ENCODE results near the gene KIAA1191.

KIAA1191 gene

GRCh38 chr5:176365351-176366231 lies 4.0 kb upstream of the KIAA1191 start, which contains the start of gene ARL10:
Gene ARL10, plus strand, starts transcription at chr5:176365487. Its CDS starts 77 bp downstream, at chr5:176365564.
- peak; percentile 50 for DNase-seq (ENCODE audit: low read depth)

GRCh38 chr5:176364765-176365350 lies 3.3 kb upstream of the KIAA1191 start:
- DNase-seq (ENCODE audit: low read depth): no peak

- DNase-seq (ENCODE audit: low read depth): no peak
Measured at GRCh38 chr5:176362233-176362490, 598 bp upstream of the KIAA1191 start.

GRCh38 chr5:176360894-176361436 lies 599 bp downstream of the KIAA1191 start:
- DNase-seq (ENCODE audit: low read depth): no peak

GRCh38 chr5:176359658-176360057 lies 1.9 kb downstream of the KIAA1191 start:
- DNase-seq (ENCODE audit: low read depth): no peak

- no peak for DNase-seq (ENCODE audit: low read depth)
Measured at GRCh38 chr5:176356179-176356566, 5.4 kb downstream of the KIAA1191 start.

- no peak for DNase-seq (ENCODE audit: low read depth)
Measured at GRCh38 chr5:176355400-176356178, 6.0 kb downstream of the KIAA1191 start.

GRCh38 chr5:176353533-176353932 lies 8.0 kb downstream of the KIAA1191 start:
- DNase-seq (ENCODE audit: low read depth): no peak

GRCh38 chr5:176352116-176352878 lies 9.3 kb downstream of the KIAA1191 start:
- no peak for DNase-seq (ENCODE audit: low read depth)

GRCh38 chr5:176350416-176350815 lies 11.1 kb downstream of the KIAA1191 start:
- no peak for DNase-seq (ENCODE audit: low read depth)

- no peak for DNase-seq (ENCODE audit: low read depth)
Measured at GRCh38 chr5:176342766-176343458, 18.7 kb downstream of the KIAA1191 start.

- no peak for DNase-seq (ENCODE audit: low read depth)
Measured at GRCh38 chr5:176342158-176342483, 19.4 kb downstream of the KIAA1191 start.

GRCh38 chr5:176341325-176342157 lies 20.0 kb downstream of the KIAA1191 start:
- no peak for DNase-seq (ENCODE audit: low read depth)

- no peak for DNase-seq (ENCODE audit: low read depth)
Measured at GRCh38 chr5:176339304-176339703, 22.3 kb downstream of the KIAA1191 start.

- no peak for DNase-seq (ENCODE audit: low read depth)
Measured at GRCh38 chr5:176337913-176338312, 23.7 kb downstream of the KIAA1191 start.

GRCh38 chr5:176334031-176334770 lies 27.4 kb downstream of the KIAA1191 start:
- no peak for DNase-seq (ENCODE audit: low read depth)

GRCh38 chr5:176320577-176320976 lies 41.0 kb downstream of the KIAA1191 start:
- no peak for DNase-seq (ENCODE audit: low read depth)

- no peak for DNase-seq (ENCODE audit: low read depth)
Measured at GRCh38 chr5:176319827-176320554, 41.6 kb downstream of the KIAA1191 start.

All from T-helper 22 cell (primary cell).